SK-N-SH treated with all-trans-retinoic acid at 6 μM for 48 hours (cell line): Measurements from ENCODE around the gene HSDL1.

Experiments used
- CREB5 ChIP-seq: fragments of 250-450 bp; sonication (Bioruptor Pico); IDR thresholded peaks from 2 replicates; pipeline ENCODE4 v1.5.1; 2020; ENCODE audit warnings: low read depth, mild to moderate bottlenecking, moderate library complexity
- CSDC2 ChIP-seq: fragments of 250-450 bp; sonication (Bioruptor Pico); IDR thresholded peaks from 2 replicates; pipeline ENCODE4 v1.5.0; 2020; ENCODE audit warnings: mild to moderate bottlenecking, moderate library complexity
- ESRRG ChIP-seq: fragments of 250-450 bp; sonication (Bioruptor Pico); IDR thresholded peaks from 2 replicates; pipeline ENCODE4 v1.6.1; 2021; ENCODE audit warnings: mild to moderate bottlenecking
- GLIS3 ChIP-seq: fragments of 250-450 bp; sonication (Bioruptor Pico); IDR thresholded peaks from 2 replicates; pipeline ENCODE4 v1.5.0; 2020; ENCODE audit warnings: mild to moderate bottlenecking, moderate library complexity
- ISL1 ChIP-seq: fragments of 250-450 bp; sonication (Bioruptor Pico); IDR thresholded peaks from 2 replicates; pipeline ENCODE4 v2.1.2; 2022; ENCODE audit warnings: mild to moderate bottlenecking, moderate library complexity
- SNAI2 ChIP-seq: fragments of 250-450 bp; sonication (Bioruptor Pico); IDR thresholded peaks from 2 replicates; pipeline ENCODE4 v1.5.0; 2020; ENCODE audit warnings: mild to moderate bottlenecking, moderate library complexity
- ZFP3 ChIP-seq: fragments of 250-450 bp; sonication (Bioruptor Pico); IDR thresholded peaks from 2 replicates; pipeline ENCODE4 v1.5.0; 2020; ENCODE audit warnings: mild to moderate bottlenecking, moderate library complexity
- TF ChIP-seq, protein P1 (sequence below): fragments of 250-450 bp; sonication (Bioruptor Pico); IDR thresholded peaks from 2 replicates; pipeline ENCODE4 v1.8.0; 2020; ENCODE audit warnings: mild to moderate bottlenecking, moderate library complexity, borderline replicate concordance

DNA sequence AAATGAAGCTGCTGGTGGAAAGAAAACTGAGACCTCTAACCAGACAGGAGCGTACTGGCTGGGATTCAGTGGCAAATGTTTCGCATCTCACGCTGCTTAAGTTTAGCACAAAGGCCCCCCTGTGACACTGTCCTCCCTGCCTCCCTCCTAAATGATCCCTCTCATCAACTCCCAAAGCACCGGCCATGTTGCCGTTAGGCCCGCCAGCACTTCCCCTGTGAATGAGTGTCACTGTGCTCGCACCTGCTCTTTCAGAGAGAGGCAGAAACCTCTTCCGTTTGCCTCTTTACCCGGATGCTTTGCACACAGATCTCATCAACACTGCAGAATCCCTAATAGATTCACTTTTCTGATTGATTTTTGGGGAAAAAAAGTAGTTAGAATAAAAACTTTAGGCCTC is 54.8 kb downstream of the HSDL1 start:
- TF ChIP-seq, protein P1, sequence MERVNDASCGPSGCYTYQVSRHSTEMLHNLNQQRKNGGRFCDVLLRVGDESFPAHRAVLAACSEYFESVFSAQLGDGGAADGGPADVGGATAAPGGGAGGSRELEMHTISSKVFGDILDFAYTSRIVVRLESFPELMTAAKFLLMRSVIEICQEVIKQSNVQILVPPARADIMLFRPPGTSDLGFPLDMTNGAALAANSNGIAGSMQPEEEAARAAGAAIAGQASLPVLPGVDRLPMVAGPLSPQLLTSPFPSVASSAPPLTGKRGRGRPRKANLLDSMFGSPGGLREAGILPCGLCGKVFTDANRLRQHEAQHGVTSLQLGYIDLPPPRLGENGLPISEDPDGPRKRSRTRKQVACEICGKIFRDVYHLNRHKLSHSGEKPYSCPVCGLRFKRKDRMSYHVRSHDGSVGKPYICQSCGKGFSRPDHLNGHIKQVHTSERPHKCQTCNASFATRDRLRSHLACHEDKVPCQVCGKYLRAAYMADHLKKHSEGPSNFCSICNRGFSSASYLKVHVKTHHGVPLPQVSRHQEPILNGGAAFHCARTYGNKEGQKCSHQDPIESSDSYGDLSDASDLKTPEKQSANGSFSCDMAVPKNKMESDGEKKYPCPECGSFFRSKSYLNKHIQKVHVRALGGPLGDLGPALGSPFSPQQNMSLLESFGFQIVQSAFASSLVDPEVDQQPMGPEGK (CRISPR knock-in tag): no peak
- TF ChIP-seq ESRRG (CRISPR knock-in tag) (no peak), CSDC2 (CRISPR knock-in tag) (no peak), ZFP3 (no peak), ISL1 (CRISPR knock-in tag) (no peak), CREB5 (CRISPR knock-in tag) (no peak), GLIS3 (CRISPR knock-in tag) (no peak), SNAI2 (CRISPR knock-in tag) (no peak)
